ENCODE data around the gene TRABD2B. TPM values are rescaled to one million over a fixed set of nuclear protein-coding genes. Genes with fewer than 3 reads are reported as not detected.

Gene TRABD2B
- polyA plus RNA-seq, 1 of the 3 experiments (the other 2 are of a cell fraction): 0.03 TPM

GRCh38 chr1:47881505-47882442 lies 115.4 kb downstream of the TRABD2B start (continued):
- TF ChIP-seq, protein P1, sequence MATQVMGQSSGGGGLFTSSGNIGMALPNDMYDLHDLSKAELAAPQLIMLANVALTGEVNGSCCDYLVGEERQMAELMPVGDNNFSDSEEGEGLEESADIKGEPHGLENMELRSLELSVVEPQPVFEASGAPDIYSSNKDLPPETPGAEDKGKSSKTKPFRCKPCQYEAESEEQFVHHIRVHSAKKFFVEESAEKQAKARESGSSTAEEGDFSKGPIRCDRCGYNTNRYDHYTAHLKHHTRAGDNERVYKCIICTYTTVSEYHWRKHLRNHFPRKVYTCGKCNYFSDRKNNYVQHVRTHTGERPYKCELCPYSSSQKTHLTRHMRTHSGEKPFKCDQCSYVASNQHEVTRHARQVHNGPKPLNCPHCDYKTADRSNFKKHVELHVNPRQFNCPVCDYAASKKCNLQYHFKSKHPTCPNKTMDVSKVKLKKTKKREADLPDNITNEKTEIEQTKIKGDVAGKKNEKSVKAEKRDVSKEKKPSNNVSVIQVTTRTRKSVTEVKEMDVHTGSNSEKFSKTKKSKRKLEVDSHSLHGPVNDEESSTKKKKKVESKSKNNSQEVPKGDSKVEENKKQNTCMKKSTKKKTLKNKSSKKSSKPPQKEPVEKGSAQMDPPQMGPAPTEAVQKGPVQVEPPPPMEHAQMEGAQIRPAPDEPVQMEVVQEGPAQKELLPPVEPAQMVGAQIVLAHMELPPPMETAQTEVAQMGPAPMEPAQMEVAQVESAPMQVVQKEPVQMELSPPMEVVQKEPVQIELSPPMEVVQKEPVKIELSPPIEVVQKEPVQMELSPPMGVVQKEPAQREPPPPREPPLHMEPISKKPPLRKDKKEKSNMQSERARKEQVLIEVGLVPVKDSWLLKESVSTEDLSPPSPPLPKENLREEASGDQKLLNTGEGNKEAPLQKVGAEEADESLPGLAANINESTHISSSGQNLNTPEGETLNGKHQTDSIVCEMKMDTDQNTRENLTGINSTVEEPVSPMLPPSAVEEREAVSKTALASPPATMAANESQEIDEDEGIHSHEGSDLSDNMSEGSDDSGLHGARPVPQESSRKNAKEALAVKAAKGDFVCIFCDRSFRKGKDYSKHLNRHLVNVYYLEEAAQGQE (IDR thresholded peaks at IDR 0.05; ENCODE audit: low read depth, low read length): no peak
- TF ChIP-seq EZH2phosphoT487 (IDR thresholded peaks at IDR 0.05; ENCODE audit: borderline replicate concordance, low read depth): no peak
- no peak for TF ChIP-seq USF2 (IDR thresholded peaks at IDR 0.05; ENCODE audit: borderline replicate concordance, low read depth, low read length)
- TF ChIP-seq PBX3 (IDR thresholded peaks at IDR 0.05): no peak
- no peak for TF ChIP-seq JUND (IDR thresholded peaks at IDR 0.05)
- TF ChIP-seq FOXM1 (IDR thresholded peaks at IDR 0.05; ENCODE audit: low read depth): no peak

- Histone ChIP-seq H4K20me1 (ENCODE audit: insufficient read depth) (no peaks in the 10 kb centered on the region), H3K4me1 (ENCODE audit: control insufficient read depth in 1 of 2, insufficient read depth in 2 of 2, low read depth in 1 of 2, low read length in 1 of 2) (peaks cover 0 to 16% of the 10 kb centered on the region in 2 experiments; a peak in 1 of 4 replicates)
- CTCF ChIA-PET: interaction anchor here (1.1 to 1.9 kb wide), 2 partner anchors 185 to 444 kb away, joined by 3 to 4 read pairs; no protein-coding TSS in a partner anchor
- TF ChIP-seq, protein P2, sequence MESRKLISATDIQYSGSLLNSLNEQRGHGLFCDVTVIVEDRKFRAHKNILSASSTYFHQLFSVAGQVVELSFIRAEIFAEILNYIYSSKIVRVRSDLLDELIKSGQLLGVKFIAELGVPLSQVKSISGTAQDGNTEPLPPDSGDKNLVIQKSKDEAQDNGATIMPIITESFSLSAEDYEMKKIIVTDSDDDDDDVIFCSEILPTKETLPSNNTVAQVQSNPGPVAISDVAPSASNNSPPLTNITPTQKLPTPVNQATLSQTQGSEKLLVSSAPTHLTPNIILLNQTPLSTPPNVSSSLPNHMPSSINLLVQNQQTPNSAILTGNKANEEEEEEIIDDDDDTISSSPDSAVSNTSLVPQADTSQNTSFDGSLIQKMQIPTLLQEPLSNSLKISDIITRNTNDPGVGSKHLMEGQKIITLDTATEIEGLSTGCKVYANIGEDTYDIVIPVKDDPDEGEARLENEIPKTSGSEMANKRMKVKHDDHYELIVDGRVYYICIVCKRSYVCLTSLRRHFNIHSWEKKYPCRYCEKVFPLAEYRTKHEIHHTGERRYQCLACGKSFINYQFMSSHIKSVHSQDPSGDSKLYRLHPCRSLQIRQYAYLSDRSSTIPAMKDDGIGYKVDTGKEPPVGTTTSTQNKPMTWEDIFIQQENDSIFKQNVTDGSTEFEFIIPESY (IDR thresholded peaks at IDR 0.05; ENCODE audit: borderline replicate concordance, low read depth): no peak
- TF ChIP-seq NRF1 (IDR thresholded peaks at IDR 0.05; ENCODE audit: low read depth, low read length): no peak
- no peak for TF ChIP-seq MAX (IDR thresholded peaks at IDR 0.05; ENCODE audit: low read depth)
- no peak for TF ChIP-seq RCOR1 (IDR thresholded peaks at IDR 0.05; ENCODE audit: low read length)
- TF ChIP-seq, protein P1 (IDR thresholded peaks at IDR 0.05; ENCODE audit: low read depth, low read length): no peak
- no peak for TF ChIP-seq FOXM1 (IDR thresholded peaks at IDR 0.05; ENCODE audit: low read depth)
- TF ChIP-seq FOXJ3 (CRISPR knock-in tag; IDR thresholded peaks at IDR 0.05): no peak
- no peak for TF ChIP-seq YY1 (IDR thresholded peaks at IDR 0.05; ENCODE audit: low read depth)
- TF ChIP-seq, protein P3, sequence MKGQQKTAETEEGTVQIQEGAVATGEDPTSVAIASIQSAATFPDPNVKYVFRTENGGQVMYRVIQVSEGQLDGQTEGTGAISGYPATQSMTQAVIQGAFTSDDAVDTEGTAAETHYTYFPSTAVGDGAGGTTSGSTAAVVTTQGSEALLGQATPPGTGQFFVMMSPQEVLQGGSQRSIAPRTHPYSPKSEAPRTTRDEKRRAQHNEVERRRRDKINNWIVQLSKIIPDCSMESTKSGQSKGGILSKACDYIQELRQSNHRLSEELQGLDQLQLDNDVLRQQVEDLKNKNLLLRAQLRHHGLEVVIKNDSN (IDR thresholded peaks at IDR 0.05; ENCODE audit: borderline replicate concordance, low read depth): no peak
- TF ChIP-seq TEAD4 (IDR thresholded peaks at IDR 0.05; ENCODE audit: borderline replicate concordance, insufficient read depth): no peak
- no peak for TF ChIP-seq MEF2A (IDR thresholded peaks at IDR 0.05; ENCODE audit: borderline replicate concordance, low read depth)
- no peak for TF ChIP-seq JUND (IDR thresholded peaks at IDR 0.05)
- TF ChIP-seq POLR2AphosphoS5 (IDR thresholded peaks at IDR 0.05; ENCODE audit: low read depth, low read length): no peak
These were observed 120.6 kb downstream of the TRABD2B start for GRCh38 chr1:47876587-47876963.

More at GRCh38 chr1:47876587-47876963, 120.6 kb downstream of the TRABD2B start:
- H3K4me3 ChIP-seq (ENCODE audit: low read depth in 2 of 2, low read length in 1 of 2): no peak overlapping the region
- H3K9me2 ChIP-seq: no peaks in the 10 kb centered on the region
- POLR2A ChIA-PET: no interaction called here
- H3K9ac ChIP-seq: no peak overlapping the region
- DNase-seq: no peak
- 18% methylated on average over 2 of the region's 4 CpGs for WGBS (ENCODE audit: low lambda C conversion rate)
- no peaks in the 10 kb centered on the region for H3K36me3 ChIP-seq (replicated peaks in 1 of 2; ENCODE audit: control insufficient read depth in 1 of 2, insufficient read depth in 2 of 2, low read length in 1 of 2)
- H3K27me3 ChIP-seq (ENCODE audit: insufficient read depth): no peaks in the 10 kb centered on the region
- no peaks in the 10 kb centered on the region for H3K79me2 ChIP-seq (ENCODE audit: insufficient read depth)
- no peaks in the 10 kb centered on the region for H3K9me3 ChIP-seq
- H2AFZ ChIP-seq (ENCODE audit: low read depth): no peak overlapping the region
- H3F3A ChIP-seq (replicated peaks; ENCODE audit: insufficient read depth): no peaks in the 10 kb centered on the region
- H3K27ac ChIP-seq (ENCODE audit: low read depth in 2 of 2, low read length in 1 of 2): no peak overlapping the region
- no peak overlapping the region for H3K4me2 ChIP-seq

All from SK-N-SH (cell line).